GM18505 (cell line): Measurements from ENCODE around the gene NUDT16L1.

Experiments
- ATAC-seq: cut with Tn5 transposase; IDR thresholded peaks from one replicate; pipeline ENCODE4 v1.9.1; 2021; ENCODE audit not compliant: unreplicated experiment
- POLR2A ChIP-seq: IDR thresholded peaks from 4 replicates; pipeline ENCODE4 v1.6.1; 2011; ENCODE audit warnings: borderline replicate concordance; ENCODE audit not compliant: insufficient read depth, insufficient read length; ENCODE audit errors: extremely low read depth

Gene NUDT16L1

DNA sequence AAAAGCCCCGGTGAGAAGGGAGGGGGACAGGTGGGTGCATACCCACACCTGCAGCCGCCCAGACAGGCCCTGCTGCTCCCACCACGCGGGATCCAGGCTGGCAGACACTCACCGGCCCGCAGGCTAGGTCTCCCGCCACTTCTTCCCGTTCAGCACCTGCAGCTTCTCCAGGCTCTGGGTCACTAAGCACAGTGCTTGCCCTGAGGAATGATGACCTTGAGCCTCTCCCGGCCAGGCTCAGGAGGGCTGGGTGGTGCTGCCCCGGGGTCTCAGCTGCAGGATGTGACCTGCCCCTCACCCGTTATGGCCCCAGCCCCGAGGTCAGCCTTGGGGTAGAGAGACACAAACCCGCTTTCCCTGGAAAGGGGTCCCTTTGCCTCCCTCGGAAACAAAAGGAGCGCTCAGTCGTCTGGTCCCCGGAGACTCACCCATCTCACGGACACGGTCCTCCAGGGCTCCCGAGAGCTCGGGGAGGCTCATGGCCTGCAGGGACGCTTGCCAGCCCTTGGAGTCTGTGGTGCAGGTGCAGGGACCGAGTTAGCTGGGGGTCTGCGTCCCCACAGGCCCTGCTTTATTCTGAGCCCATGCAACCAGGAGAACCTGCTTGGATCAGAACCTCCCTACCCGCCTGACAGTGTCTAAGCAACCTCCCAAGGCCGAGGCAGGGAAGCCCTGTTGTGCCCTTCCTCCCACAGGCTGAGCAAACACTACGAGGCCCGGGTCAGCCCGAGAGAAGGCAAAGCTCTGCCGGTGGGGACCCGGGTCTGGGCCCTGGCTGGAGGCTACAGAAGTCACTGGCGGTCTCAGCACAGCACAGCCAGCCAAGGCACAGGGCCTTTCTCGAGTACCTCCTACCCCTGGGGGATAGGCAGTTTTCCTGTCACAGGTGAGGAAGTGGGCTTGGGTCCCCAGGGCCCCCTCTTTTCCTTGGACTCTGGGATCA, 3.8 kb downstream of the NUDT16L1 start:
- TF ChIP-seq POLR2A = no peak
- ATAC-seq = no peak

DNA sequence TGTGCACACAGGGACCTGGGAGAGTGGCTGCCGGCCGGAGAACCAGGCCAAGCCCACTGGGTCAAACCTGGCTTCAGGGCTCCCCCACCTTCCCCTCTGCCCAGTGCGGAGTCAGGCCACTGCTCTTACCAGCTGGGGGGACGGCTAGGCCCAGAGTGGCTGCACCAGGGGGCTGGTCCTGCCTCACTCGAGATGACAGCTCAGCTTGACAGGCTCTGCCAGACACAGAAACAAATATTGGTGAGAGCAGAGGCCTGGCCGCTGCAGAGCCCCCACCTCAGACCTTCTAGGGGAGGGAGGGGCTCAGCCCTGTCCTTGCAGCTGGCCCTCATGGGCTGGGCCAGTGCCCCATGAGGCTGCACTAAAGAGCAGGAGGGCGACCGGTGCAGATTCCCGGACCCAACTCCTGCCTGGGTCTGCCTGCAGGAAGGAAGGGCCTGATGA, 4.5 kb downstream of the NUDT16L1 start:
- no peak for TF ChIP-seq POLR2A
- no peak for ATAC-seq

DNA sequence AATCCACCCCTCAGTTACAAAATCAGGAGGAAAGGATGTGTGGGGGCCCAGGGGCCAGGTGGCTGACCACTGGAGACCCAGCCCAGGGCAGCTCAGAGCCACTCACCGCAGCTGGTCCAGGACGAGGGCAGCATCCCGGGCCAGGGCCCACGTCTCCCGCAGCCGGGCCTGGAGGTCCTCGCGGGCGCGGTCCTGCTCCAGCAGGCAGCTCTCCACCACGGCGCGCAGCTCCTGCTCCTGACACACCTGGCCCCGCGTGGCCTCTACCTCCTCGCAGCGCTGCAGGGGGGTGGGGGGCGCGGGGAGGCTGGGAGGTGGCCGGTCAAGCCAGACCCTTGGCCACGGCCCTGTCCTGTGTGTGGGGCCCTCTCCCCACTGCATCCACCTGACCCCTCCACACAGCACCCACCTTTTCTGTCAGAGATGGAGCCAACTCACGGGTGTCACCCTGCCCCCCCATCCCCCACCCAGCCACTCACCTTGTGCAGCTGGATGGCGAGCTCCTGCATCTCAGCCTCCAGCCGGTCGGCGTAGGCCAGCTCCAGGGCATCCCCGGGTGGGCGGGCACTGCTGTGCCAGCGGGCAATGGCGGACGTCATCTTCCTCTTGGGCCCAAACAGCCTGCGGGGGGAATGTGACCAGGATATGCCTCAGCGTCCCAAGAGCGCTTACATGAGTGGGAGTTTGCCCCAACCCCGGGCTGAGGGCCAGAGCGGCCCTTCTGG, 5.1 kb downstream of the NUDT16L1 start:
- no peak for TF ChIP-seq POLR2A
- no peak for ATAC-seq

DNA sequence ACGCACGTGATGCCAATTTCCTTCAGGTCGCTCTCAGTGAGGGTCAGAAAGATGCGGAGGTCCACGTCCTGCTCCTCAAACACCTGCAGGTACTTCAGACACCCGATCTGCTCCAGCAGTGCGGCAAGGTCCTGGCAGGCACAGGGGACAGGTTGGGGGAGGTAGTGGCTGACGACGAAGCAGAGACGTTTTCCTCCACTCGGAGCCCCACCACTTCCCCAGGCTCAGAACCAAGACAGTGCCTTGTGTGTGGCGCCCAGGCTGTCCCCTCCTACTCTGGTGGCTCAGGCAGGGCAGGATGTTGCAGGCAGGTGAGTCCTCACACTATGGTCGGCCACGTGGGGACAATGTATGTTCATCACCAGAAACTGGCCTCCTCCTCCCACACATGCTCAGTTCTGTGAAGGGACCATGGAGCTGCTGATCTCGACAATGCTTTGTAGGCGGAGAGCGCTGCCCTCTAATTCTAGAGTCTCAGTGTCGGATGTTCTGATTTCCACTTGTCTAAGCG, 5.7 kb downstream of the NUDT16L1 start:
- ATAC-seq = no peak
- TF ChIP-seq POLR2A = no peak

DNA sequence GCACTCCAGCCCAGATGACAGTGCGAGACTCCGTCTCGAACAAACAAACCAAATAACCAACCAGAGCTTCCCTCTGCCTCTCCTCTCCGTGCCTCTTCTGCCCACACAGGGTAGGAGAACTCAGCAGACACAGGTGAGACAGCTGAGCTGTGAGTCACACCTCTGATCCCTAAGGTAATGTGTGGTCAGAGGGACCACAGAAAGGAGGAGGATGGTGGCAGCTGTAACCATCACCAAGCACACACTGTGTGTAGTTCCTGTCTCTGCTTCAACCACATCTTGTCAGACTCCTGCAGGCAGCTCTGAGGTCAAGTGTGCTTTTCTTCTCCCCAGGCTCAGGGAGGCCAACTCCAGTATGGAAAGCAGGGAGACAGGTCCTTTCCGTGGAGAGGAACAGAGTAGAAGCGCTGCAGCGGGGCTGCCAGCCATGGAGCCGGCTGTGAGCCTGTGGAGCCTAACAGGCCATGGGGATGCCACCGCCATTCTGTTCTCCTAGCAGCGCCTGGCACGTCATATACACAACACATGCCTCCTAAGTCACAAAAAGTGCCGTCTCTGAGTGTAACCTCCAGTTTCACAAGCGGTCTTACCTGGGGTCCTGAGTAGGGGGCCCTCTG, 7.1 kb downstream of the NUDT16L1 start:
- TF ChIP-seq POLR2A = no peak
- ATAC-seq = no peak

DNA sequence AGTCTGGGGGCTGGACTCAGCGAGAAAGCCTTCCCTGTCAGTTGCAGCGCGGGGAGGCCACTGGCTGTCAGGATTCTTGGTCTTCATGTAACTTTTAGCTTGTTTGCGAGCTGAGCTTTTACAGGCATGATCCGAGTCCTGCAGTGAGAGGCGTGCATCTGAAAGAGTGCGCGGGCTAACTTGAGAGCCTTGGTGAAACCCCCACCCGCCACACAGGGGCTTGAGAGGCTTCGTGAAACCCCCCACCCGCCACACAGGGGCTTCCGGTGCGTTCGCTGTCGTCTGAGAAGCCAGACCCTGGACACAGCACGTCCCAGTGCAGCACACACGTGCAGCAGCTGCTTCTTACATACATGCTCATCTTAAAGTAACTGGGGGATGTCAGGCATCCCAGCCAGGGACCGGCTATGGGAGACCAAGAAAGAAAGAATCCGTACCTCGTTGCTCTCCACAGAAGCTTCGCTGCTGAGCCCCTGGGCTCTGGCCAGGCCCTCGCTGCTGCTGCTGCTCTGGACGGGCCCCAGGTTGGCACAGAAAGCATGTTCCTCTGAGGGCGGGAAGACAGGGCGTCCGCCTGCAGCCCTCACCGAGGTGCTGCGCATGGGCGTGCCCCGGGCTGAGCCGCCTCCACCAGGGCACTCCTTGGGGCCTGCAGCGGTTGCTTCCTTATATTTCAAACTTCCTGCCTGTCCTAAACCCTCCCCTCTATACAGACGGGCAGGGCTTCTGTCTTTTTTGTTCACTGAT, 7.8 kb downstream of the NUDT16L1 start:
- TF ChIP-seq POLR2A = no peak

DNA sequence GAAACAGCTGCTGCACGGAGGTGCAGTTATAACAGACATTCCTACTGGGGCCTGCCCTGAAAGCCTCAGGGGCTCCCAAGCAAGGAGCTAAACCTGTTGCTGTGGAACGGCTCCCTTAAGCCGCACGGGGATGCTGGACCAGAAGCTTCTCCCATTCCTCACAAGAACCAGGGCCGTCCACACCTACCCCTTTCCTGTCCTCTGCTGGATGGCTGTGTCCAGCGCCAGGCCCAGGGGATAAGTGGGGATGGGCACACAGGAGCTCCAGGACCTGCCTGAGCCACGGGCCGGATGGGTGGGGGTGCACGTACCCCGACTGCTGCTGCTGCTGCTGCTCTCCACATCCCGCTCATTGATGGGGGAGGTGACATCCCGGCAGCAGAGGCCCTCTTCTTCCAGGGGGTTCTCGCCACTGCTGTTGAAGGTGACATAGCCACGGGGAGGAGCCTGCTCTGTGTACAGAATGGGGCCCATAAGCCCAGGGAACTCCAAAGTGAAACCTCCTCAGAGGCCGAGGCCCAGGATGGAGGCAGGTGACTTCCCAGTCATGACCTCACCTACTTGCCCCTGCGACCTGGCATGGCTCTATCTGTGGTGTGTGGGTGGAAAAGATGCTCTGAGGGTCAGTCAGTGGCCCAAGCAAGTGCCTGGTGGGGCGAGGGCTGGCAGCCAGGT, 8.6 kb downstream of the NUDT16L1 start:
- TF ChIP-seq POLR2A = no peak

More for the DNA sequence above, 7.8 kb downstream of the NUDT16L1 start:
- ATAC-seq = no peak

DNA sequence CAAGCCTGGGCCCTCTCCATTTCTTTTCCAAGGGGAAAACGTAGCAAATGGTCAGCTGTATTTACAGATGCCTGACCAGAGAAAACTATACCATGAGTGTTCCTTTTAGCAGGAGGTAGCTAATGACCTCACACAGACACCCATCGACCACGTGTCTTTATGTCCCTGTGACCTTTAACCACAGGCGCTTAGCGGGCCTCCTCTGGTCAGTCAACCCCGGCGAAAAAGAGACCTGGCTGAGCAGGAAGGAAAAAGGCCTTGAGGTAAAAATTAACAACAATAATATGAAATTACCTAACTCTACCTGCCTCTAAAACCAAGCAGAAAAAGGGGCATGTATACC, 9.1 kb downstream of the NUDT16L1 start:
- TF ChIP-seq POLR2A = no peak
- ATAC-seq = no peak

More for the DNA sequence above, 8.6 kb downstream of the NUDT16L1 start:
- ATAC-seq = no peak

DNA sequence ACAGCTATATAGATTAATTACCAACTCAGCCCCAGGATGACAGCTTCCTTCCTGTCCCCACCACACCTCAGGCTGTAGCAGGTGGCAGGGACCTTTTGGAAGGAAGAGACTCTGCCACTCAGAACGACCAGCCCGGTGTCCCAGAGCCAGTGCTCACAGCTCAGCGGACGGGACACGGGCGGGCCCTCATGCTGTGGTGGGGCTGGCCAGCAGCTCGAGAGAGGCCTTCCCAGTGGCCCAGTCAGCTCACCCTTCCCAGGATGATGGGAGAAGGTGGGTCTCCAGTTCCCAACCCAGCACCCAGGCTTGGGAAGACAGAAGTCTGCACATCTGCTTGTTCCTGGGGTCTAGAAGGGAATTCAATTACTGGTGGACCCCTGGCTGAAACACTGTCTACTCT, 10.5 kb downstream of the NUDT16L1 start:
- no peak for ATAC-seq
- TF ChIP-seq POLR2A = no peak

DNA sequence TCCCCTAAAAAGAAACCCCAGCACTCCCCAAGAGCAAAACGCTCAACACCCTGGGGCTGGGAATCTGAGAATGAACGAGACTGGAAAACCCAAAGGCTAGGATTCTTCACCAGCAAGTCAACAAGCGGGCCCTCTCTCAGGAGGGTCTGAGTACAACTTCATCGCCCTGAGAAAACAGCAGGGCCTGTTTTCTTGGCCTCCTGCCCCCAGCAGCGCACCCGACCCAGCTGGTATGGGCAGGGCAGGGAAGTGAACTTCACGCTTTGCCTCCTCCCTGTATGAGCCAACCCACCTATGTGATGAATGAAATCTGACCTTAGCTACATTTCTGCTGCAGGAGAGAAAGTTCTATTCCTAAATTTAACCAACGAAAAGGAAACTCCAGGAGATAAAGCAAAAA, 11.1 kb downstream of the NUDT16L1 start:
- TF ChIP-seq POLR2A = no peak
- no peak for ATAC-seq

DNA sequence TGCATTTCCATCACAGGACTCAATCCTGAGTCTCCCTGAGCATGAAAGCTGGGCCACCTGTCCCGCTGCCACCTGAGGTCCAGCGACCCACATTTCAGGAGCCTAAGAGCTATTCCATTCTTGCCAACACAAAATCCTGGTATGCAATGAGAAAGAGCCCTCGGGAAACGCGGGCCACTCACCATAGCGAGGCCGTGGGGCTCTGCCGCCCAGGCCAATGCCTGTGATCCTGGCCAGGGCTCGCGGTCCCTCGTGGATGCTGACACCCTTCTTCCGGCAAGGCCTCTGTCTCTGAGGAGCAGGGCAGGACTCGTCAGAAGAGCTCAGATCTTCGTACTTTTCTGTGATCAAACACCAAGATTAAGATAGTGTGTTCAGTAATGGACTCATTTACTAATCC, 11.6 kb downstream of the NUDT16L1 start:
- ATAC-seq = no peak
- no peak for TF ChIP-seq POLR2A

DNA sequence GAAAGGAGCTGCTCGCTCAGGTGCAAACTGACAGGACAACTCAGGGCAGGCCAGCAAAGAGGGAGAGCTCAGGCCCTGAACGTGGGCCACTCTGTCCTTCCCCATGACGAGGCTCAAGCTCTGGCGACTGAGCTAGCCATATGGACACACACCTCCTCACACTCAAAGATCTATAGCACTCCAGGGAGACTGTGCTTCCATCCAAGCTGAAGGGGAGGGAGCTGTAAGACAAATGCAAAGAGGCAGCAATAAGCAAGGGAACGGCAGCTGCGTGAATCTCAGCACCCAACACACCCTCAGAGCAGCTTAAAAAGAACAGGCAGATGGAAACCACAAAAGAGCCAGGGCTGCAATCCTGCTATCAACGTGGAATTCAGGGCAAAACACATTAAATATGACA, 13.5 kb downstream of the NUDT16L1 start:
- TF ChIP-seq POLR2A = no peak
- no peak for ATAC-seq
